ENCODE results near the gene GPR155.
"Not testable (repeated sequence)": the region's sequence is repeated elsewhere in the genome, so short reads cannot be mapped to it uniquely, and the experiment has no call there.

Gene GPR155

DNA sequence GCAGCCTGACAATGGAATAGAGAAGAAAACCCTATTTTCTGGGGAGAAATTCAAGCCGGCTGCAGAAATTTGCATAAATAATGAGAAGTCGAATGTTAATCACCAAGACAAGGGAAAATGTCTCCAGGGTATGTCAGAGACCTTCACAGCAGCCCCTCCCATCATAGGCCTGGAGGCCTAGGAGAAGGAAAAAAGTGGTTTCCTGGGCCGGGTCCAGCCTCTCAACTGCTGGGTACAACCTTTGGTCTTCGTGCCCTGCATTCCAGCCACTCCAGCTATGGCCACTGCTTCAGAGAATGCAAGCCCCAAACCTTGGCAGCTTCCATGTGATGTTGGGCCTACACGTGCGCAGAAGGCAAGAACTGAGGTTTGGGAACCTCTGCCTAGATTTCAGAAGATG, 97.3 kb downstream of the GPR155 start:
- Mint-ChIP-seq H3K27me3 (no peaks in the 10 kb centered on the region), H3K36me3 (ENCODE audit: low read depth) (peaks cover 45% of the 10 kb centered on the region), H3K9me3 (no peaks in the 10 kb centered on the region), H3K4me1 (ENCODE audit: low read depth) (peaks cover 45% of the 10 kb centered on the region), H3K27ac (no peak overlapping the region), H3K4me3 (no peak overlapping the region)

DNA sequence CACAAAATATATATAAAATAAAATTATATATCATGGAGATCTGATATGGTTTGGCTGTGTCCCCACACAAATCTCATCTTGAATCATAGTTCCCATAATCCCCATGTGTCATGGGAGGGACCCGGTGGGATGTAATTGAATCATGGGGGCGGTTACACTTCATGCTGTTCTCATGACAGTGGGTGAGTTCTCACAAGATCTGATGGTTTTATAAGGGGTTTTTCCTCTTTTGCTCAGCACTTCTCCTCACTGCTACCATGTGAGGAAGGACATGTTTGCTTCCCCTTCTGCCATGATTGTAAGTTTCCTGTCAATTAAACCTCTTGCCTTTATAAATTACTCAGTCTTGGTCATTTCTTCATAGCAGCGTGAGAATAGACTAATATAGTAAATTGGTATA, 98.1 kb downstream of the GPR155 start:
- not testable (repeated sequence) for H3K9me3 Mint-ChIP-seq, H3K27ac Mint-ChIP-seq, H3K27me3 Mint-ChIP-seq, H3K4me3 Mint-ChIP-seq
- peaks cover 51% of the 10 kb centered on the region for H3K36me3 Mint-ChIP-seq (ENCODE audit: low read depth)
- peaks cover 41% of the 10 kb centered on the region for H3K4me1 Mint-ChIP-seq (ENCODE audit: low read depth)

DNA sequence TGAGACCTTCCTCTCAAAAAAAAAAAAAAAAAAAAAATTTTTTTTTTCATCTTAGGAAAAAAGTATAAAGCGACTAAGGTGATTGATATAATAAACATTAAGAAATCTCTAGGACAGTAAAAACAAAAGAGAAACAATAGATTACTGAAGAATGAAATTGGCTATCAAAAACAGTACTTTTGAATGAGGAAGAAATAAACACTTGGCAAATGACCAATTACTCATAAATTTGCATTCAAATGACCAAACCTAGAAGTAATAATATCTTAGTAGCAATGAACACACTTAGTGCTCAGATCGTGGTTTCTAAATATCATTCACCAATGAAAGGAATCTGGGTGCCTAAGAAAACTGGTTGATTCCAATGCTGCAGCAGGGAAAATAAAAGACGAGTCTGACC, 101.6 kb downstream of the GPR155 start:
- peaks cover 51% of the 10 kb centered on the region for H3K36me3 Mint-ChIP-seq (ENCODE audit: low read depth)
- H3K4me1 Mint-ChIP-seq (ENCODE audit: low read depth): peaks cover 23% of the 10 kb centered on the region
- H3K27me3 Mint-ChIP-seq: no peaks in the 10 kb centered on the region

DNA sequence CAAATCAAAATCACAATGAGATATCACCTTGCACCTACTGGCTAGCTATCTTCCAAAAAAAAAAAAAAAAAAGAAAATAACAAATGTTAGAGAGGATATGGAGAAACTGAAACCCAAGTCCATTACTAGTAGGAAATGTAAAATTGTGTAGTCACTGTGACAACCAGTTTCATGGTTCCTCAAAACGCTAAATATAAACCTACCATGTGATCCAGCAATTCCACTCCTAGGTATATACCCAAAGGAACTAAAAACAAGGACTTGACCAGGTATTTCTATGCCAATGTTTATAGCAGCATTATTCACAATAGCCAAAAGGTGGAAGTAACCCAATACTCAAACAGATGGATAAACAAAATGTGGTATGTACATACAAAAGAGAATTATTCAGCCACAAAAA, 103.0 kb downstream of the GPR155 start:
- H3K4me1 Mint-ChIP-seq (ENCODE audit: low read depth): peaks cover 17% of the 10 kb centered on the region
- H3K9me3 Mint-ChIP-seq: no peaks in the 10 kb centered on the region
- peaks cover 51% of the 10 kb centered on the region for H3K36me3 Mint-ChIP-seq (ENCODE audit: low read depth)
- no peaks in the 10 kb centered on the region for H3K27me3 Mint-ChIP-seq
- H3K27ac Mint-ChIP-seq: peak overlapping the region; percentile 49
- no peak overlapping the region for H3K4me3 Mint-ChIP-seq

More for the DNA sequence above, 101.6 kb downstream of the GPR155 start:
- no peaks in the 10 kb centered on the region for H3K9me3 Mint-ChIP-seq
- no peak overlapping the region for H3K27ac Mint-ChIP-seq
- H3K4me3 Mint-ChIP-seq: no peak overlapping the region

Data from stimulated activated naive CD8-positive, alpha-beta T cell treated with anti-CD3 and anti-CD28 coated beads, Interleukin-15, Interleukin-2, amounts not matched to agents 100 ng/mL and 50 ng/mL, for 24 hours (primary cell).